Measurements from ENCODE around the gene ERBB3. TPM values are rescaled to one million over a fixed set of nuclear protein-coding genes. Genes with fewer than 3 reads are reported as not detected.

The ERBB3 gene
- total RNA-seq, 1 donor from 2014 or later = 60.7 TPM

- Histone ChIP-seq H3K27me3 (no peaks in the 10 kb centered on the region), H3K4me3 (peak overlapping the region; percentile 37), H3K4me1 (peaks cover 44% of the 10 kb centered on the region), H3K27ac (peak overlapping the region; percentile 83), H3K9me3 (no peaks in the 10 kb centered on the region), H3K36me3 (peaks cover 25% of the 10 kb centered on the region)
- no peak for DNase-seq
- ATAC-seq = no peak
- no peak for TF ChIP-seq CTCF (IDR thresholded peaks at IDR 0.05)
- intact Hi-C loops (cut with DNase I) = loop anchor here (10.0 kb wide), 1 partner anchor 47 kb away; no protein-coding TSS in a partner anchor
These were observed 47.5 kb downstream of the ERBB3 start for GRCh38 chr12:56127485-56127887.

- peak; percentile 97 for DNase-seq
- H3K4me1 ChIP-seq = peaks cover 44% of the 10 kb centered on the region
- H3K9me3 ChIP-seq = no peaks in the 10 kb centered on the region
- peaks cover 31% of the 10 kb centered on the region for H3K36me3 ChIP-seq
- no peak for TF ChIP-seq CTCF (IDR thresholded peaks at IDR 0.05)
- intact Hi-C loops (cut with DNase I) = loop anchor here (10.0 kb wide), 1 partner anchor 47 kb away; no protein-coding TSS in a partner anchor
- peak; percentile 93 for ATAC-seq
- no peaks in the 10 kb centered on the region for H3K27me3 ChIP-seq
- H3K27ac ChIP-seq = peak within 1 kb of the TSS; percentile 83
- H3K4me3 ChIP-seq = peak within 1 kb of the TSS; percentile 77
These were observed 48.1 kb downstream of the ERBB3 start, which contains the start of gene ESYT1 for GRCh38 chr12:56127888-56128669. TSS of gene ESYT1 (plus strand) at chr12:56128267. CDS start at chr12:56128320, 53 bp downstream.

GRCh38 chr12:56128670-56129205 lies 48.8 kb downstream of the ERBB3 start:
- peak overlapping the region; percentile 79 for H3K27ac ChIP-seq
- ATAC-seq = peak; percentile 0
- no peaks in the 10 kb centered on the region for H3K27me3 ChIP-seq
- no peak for TF ChIP-seq CTCF (IDR thresholded peaks at IDR 0.05)
- peaks cover 37% of the 10 kb centered on the region for H3K36me3 ChIP-seq
- DNase-seq = no peak
- H3K4me1 ChIP-seq = peaks cover 44% of the 10 kb centered on the region
- no peaks in the 10 kb centered on the region for H3K9me3 ChIP-seq
- H3K4me3 ChIP-seq = peak overlapping the region; percentile 77
- intact Hi-C loops (cut with DNase I) = loop anchor here (10.0 kb wide), 1 partner anchor 46 kb away; no protein-coding TSS in a partner anchor

- DNase-seq = peak; percentile 88
- no peaks in the 10 kb centered on the region for H3K27me3 ChIP-seq
- no peaks in the 10 kb centered on the region for H3K9me3 ChIP-seq
- peaks cover 44% of the 10 kb centered on the region for H3K36me3 ChIP-seq
- intact Hi-C loops (cut with DNase I) = loop anchor here (10.0 kb wide), 1 partner anchor 45 kb away; no protein-coding TSS in a partner anchor
- peak overlapping the region; percentile 77 for H3K4me3 ChIP-seq
- peaks cover 42% of the 10 kb centered on the region for H3K4me1 ChIP-seq
- no peak for TF ChIP-seq CTCF (IDR thresholded peaks at IDR 0.05)
- H3K27ac ChIP-seq = peak overlapping the region; percentile 79
- ATAC-seq = peak; percentile 66
These were observed 49.4 kb downstream of the ERBB3 start for GRCh38 chr12:56129206-56129941.

GRCh38 chr12:56129942-56130495 lies 50.1 kb downstream of the ERBB3 start:
- H3K4me3 ChIP-seq = peak overlapping the region; percentile 77
- peaks cover 36% of the 10 kb centered on the region for H3K4me1 ChIP-seq
- H3K9me3 ChIP-seq = no peaks in the 10 kb centered on the region
- H3K27me3 ChIP-seq = no peaks in the 10 kb centered on the region
- peak overlapping the region; percentile 79 for H3K27ac ChIP-seq
- intact Hi-C loops (cut with DNase I) = loop anchor here (10.0 kb wide), 1 partner anchor 45 kb away; no protein-coding TSS in a partner anchor
- no peak for TF ChIP-seq CTCF (IDR thresholded peaks at IDR 0.05)
- H3K36me3 ChIP-seq = peaks cover 50% of the 10 kb centered on the region
- no peak for ATAC-seq
- DNase-seq = no peak

All from upper lobe of right lung (tissue), 1 donor.